Body of pancreas (tissue), 4 donors: ENCODE results near the gene METTL18.

Experiments
- CTCF ChIP-seq, 7 experiments: fragments of 450-650 bp in 4 of 7; fragments of 200-600 bp in 3 of 7; sonication (generic) in 3 of 7; IDR thresholded peaks; one replicate each; pipeline ENCODE4 v1.5.1; 2016 to 2019; ENCODE audit warnings: antibody characterized with exemption in 7 of 7
- POLR2A ChIP-seq, 3 donors: fragments of 450-650 bp; IDR thresholded peaks; one replicate each; pipeline ENCODE4 v1.6.1; 2016; ENCODE audit warnings: antibody characterized with exemption in 3 of 3, mild to moderate bottlenecking in 2 of 3

GRCh38 chr1:169794530-169795416 is at the start of gene METTL18:
- peak in 3 of 7 experiments; percentile 15 to 34 (median 17) for TF ChIP-seq CTCF (IDR thresholded peaks at IDR 0.05)
- peak in 2 of 3 donors; percentile 66 to 74 for TF ChIP-seq POLR2A (IDR thresholded peaks at IDR 0.05)
